ENCODE data around the gene TMEM35B. TPM values are rescaled to one million over a fixed set of nuclear protein-coding genes. Genes with fewer than 3 reads are reported as not detected.

The TMEM35B gene
- 10 to 100 TPM; 36.0 to 89.6 (median 77.9) TPM for polyA plus RNA-seq (ENCODE audit: low read depth in 6 of 6)

- Mint-ChIP-seq H3K27ac (peak within 1 kb of the TSS; percentile 89 to 97 (median 95)), H3K27me3 (no peaks in the 10 kb centered on the region), H3K9me3 (no peaks in the 10 kb centered on the region), H3K4me3 (peak within 1 kb of the TSS; percentile 91 to 99 (median 98)), H3K4me1 (peaks cover 28 to 45% (median 39%) of the 10 kb centered on the region in 3 donors), H3K36me3 (no peaks in the 10 kb centered on the region)
- DNase-seq (peak; percentile 77), ATAC-seq (ENCODE audit: low read depth in 2 of 2) (peak; percentile 94)
Observed at GRCh38 chr1:34984793-34985608, at the start of gene TMEM35B. TSS of gene TMEM35B (minus strand) at chr1:34985347. CDS start at chr1:34985305, 42 bp downstream.

GRCh38 chr1:35033346-35033745 is 48.2 kb upstream of the TMEM35B start:
- H3K4me3 Mint-ChIP-seq = peak overlapping the region in 1 of 8 donors; percentile 62
- ATAC-seq (ENCODE audit: low read depth in 2 of 2) (no peak), DNase-seq (no peak)
- H3K27ac Mint-ChIP-seq = no peak overlapping the region
- H3K4me1 Mint-ChIP-seq = peaks cover 16 to 23% (median 22%) of the 10 kb centered on the region in 3 donors
- H3K27me3 Mint-ChIP-seq = peaks cover 0 to 2% (median 0%) of the 10 kb centered on the region in 3 donors
- H3K36me3 Mint-ChIP-seq = no peaks in the 10 kb centered on the region
- peaks cover 0 to 11% (median 9%) of the 10 kb centered on the region in 7 donors for H3K9me3 Mint-ChIP-seq

- ATAC-seq (ENCODE audit: low read depth in 2 of 2) (no peak), DNase-seq (no peak)
- H3K4me1 Mint-ChIP-seq = peaks cover 20 to 29% (median 28%) of the 10 kb centered on the region in 3 donors
- H3K4me3 Mint-ChIP-seq = peak overlapping the region in 7 of 8 donors; percentile 32 to 100 (median 97)
- H3K27ac Mint-ChIP-seq = no peak overlapping the region
- peaks cover 0 to 11% (median 9%) of the 10 kb centered on the region in 7 donors for H3K9me3 Mint-ChIP-seq
- H3K36me3 Mint-ChIP-seq = peaks cover 5% of the 10 kb centered on the region in 2 donors
- no peaks in the 10 kb centered on the region for H3K27me3 Mint-ChIP-seq
Observed at GRCh38 chr1:35032384-35032739, 47.2 kb upstream of the TMEM35B start.

- Mint-ChIP-seq H3K27me3 (no peaks in the 10 kb centered on the region), H3K4me3 (peak overlapping the region; percentile 96 to 100 (median 100)), H3K36me3 (peaks cover 14 to 15% of the 10 kb centered on the region in 2 donors), H3K9me3 (peaks cover 0 to 11% (median 9%) of the 10 kb centered on the region in 7 donors), H3K4me1 (peaks cover 28 to 41% (median 39%) of the 10 kb centered on the region in 3 donors), H3K27ac (peak overlapping the region; percentile 95 to 98 (median 98))
- DNase-seq (peak; percentile 39), ATAC-seq (ENCODE audit: low read depth in 2 of 2) (peak; percentile 38 to 40)
Observed at GRCh38 chr1:35030756-35031446, 45.8 kb upstream of the TMEM35B start.

GRCh38 chr1:35030338-35030737 is 45.2 kb upstream of the TMEM35B start:
- Mint-ChIP-seq H3K27me3 (no peaks in the 10 kb centered on the region), H3K36me3 (peaks cover 14 to 15% of the 10 kb centered on the region in 2 donors), H3K4me3 (peak overlapping the region; percentile 96 to 100 (median 100)), H3K4me1 (peaks cover 28 to 46% (median 43%) of the 10 kb centered on the region in 3 donors), H3K9me3 (peaks cover 0 to 11% (median 9%) of the 10 kb centered on the region in 7 donors), H3K27ac (peak overlapping the region; percentile 95 to 98 (median 98))
- ATAC-seq (ENCODE audit: low read depth in 2 of 2) (no peak), DNase-seq (peak; percentile 2)

GRCh38 chr1:35029761-35030160 is 44.6 kb upstream of the TMEM35B start:
- Mint-ChIP-seq H3K27ac (peak overlapping the region; percentile 81 to 98 (median 95)), H3K4me3 (peak overlapping the region; percentile 96 to 100 (median 100)), H3K27me3 (no peaks in the 10 kb centered on the region), H3K36me3 (peaks cover 14 to 15% of the 10 kb centered on the region in 2 donors), H3K9me3 (peaks cover 0 to 11% (median 9%) of the 10 kb centered on the region in 7 donors), H3K4me1 (peaks cover 28 to 46% (median 43%) of the 10 kb centered on the region in 3 donors)
- ATAC-seq (ENCODE audit: low read depth in 2 of 2) (no peak), DNase-seq (no peak)

- Mint-ChIP-seq H3K27ac (no peak overlapping the region), H3K27me3 (no peaks in the 10 kb centered on the region), H3K4me1 (no peaks in the 10 kb centered on the region), H3K4me3 (no peak overlapping the region), H3K36me3 (peaks cover 0 to under 1% of the 10 kb centered on the region in 2 donors), H3K9me3 (no peaks in the 10 kb centered on the region)
- no peak for DNase-seq
- no peak for ATAC-seq (ENCODE audit: low read depth in 2 of 2)
Observed at GRCh38 chr1:35016406-35016805, 31.3 kb upstream of the TMEM35B start.

GRCh38 chr1:35014486-35014885 is 29.3 kb upstream of the TMEM35B start:
- Mint-ChIP-seq H3K27me3 (no peaks in the 10 kb centered on the region), H3K4me3 (no peak overlapping the region), H3K9me3 (no peaks in the 10 kb centered on the region), H3K4me1 (no peaks in the 10 kb centered on the region), H3K36me3 (peaks cover 11 to 14% of the 10 kb centered on the region in 2 donors), H3K27ac (peak overlapping the region in 1 of 6 donors; percentile 24)
- ATAC-seq (ENCODE audit: low read depth in 2 of 2) (no peak), DNase-seq (no peak)

- peaks cover 7 to 26% of the 10 kb centered on the region in 2 donors for H3K36me3 Mint-ChIP-seq
- no peak for ATAC-seq (ENCODE audit: low read depth in 2 of 2)
- no peak overlapping the region for H3K4me3 Mint-ChIP-seq
- no peaks in the 10 kb centered on the region for H3K27me3 Mint-ChIP-seq
- DNase-seq = no peak
- no peak overlapping the region for H3K27ac Mint-ChIP-seq
- H3K4me1 Mint-ChIP-seq = no peaks in the 10 kb centered on the region
- H3K9me3 Mint-ChIP-seq = no peaks in the 10 kb centered on the region
Observed at GRCh38 chr1:35005711-35006110, 20.6 kb upstream of the TMEM35B start.

GRCh38 chr1:35001743-35002142 is 16.6 kb upstream of the TMEM35B start:
- H3K27ac Mint-ChIP-seq = no peak overlapping the region

GRCh38 chr1:34994878-34995277 is 9.7 kb upstream of the TMEM35B start:
- H3K36me3 Mint-ChIP-seq = peaks cover 5 to 15% of the 10 kb centered on the region in 2 donors
- H3K9me3 Mint-ChIP-seq = no peaks in the 10 kb centered on the region
- DNase-seq (no peak), ATAC-seq (ENCODE audit: low read depth in 2 of 2) (no peak)
- no peaks in the 10 kb centered on the region for H3K27me3 Mint-ChIP-seq
- H3K4me3 Mint-ChIP-seq = no peak overlapping the region
- H3K4me1 Mint-ChIP-seq = no peaks in the 10 kb centered on the region
- no peak overlapping the region for H3K27ac Mint-ChIP-seq

More at GRCh38 chr1:35001743-35002142, 16.6 kb upstream of the TMEM35B start:
- ATAC-seq (ENCODE audit: low read depth in 2 of 2) = no peak
- Mint-ChIP-seq H3K27me3 (no peaks in the 10 kb centered on the region), H3K36me3 (peaks cover 15 to 25% of the 10 kb centered on the region in 2 donors), H3K9me3 (no peaks in the 10 kb centered on the region), H3K4me1 (no peaks in the 10 kb centered on the region), H3K4me3 (no peak overlapping the region)
- DNase-seq = no peak

- no peaks in the 10 kb centered on the region for H3K27me3 Mint-ChIP-seq
- ATAC-seq (ENCODE audit: low read depth in 2 of 2) (no peak), DNase-seq (no peak)
- no peaks in the 10 kb centered on the region for H3K9me3 Mint-ChIP-seq
- no peaks in the 10 kb centered on the region for H3K36me3 Mint-ChIP-seq
- H3K27ac Mint-ChIP-seq = no peak overlapping the region
- H3K4me1 Mint-ChIP-seq = peaks cover 11 to 20% (median 12%) of the 10 kb centered on the region in 3 donors
- no peak overlapping the region for H3K4me3 Mint-ChIP-seq
Observed at GRCh38 chr1:34988581-34988980, 3.4 kb upstream of the TMEM35B start.

- ATAC-seq (ENCODE audit: low read depth in 2 of 2) = no peak
- H3K27me3 Mint-ChIP-seq = no peaks in the 10 kb centered on the region
- no peaks in the 10 kb centered on the region for H3K9me3 Mint-ChIP-seq
- DNase-seq = no peak
- H3K4me3 Mint-ChIP-seq = no peak overlapping the region
- H3K4me1 Mint-ChIP-seq = peaks cover 13 to 24% (median 15%) of the 10 kb centered on the region in 3 donors
- H3K36me3 Mint-ChIP-seq = no peaks in the 10 kb centered on the region
- H3K27ac Mint-ChIP-seq = no peak overlapping the region
Observed at GRCh38 chr1:34988147-34988546, 3.0 kb upstream of the TMEM35B start.
